Activated effector memory CD4-positive, alpha-beta T cell treated with Interleukin-2 at 50 U/mL for 16 hours (primary cell): ENCODE measurements around the gene TANGO2.

Source experiments
- DNase-seq: peaks from one replicate; pipeline ENCODE4 v3.0.0-alpha.2; 2020

TANGO2 gene

DNA sequence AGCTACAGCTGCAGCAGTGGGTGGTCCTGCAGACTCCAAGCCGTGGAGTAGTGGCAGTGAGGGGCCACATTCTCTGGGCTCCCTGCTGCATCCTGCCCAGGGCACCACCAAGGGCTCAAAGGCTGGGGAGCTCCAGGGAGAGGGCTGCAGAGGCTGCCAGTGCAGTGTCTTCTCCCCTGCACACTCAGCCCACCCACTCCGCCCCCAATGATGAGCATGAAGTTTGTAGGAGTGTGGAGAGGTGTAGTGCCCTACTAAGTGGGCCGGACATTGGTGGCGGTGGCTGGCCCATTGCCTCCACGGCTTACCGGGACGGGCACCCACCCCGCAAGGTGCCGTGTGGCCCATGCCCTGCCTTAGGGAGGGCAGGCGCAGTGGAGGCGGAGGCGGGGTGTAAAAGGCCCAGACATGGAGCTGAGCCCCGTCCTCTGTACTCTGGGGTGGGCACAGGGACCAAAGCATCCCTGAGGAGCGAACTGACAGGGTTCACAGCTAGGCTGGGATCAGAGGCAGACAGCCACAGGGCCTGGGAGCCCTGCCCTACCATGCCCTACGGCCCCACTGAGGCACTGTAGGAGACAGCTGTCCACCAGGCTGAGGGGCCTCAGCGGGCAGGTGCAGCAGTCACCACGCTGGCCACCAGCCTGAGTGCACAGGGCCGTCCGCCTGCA is 23.2 kb upstream of the TANGO2 start:
- DNase-seq = no peak

DNA sequence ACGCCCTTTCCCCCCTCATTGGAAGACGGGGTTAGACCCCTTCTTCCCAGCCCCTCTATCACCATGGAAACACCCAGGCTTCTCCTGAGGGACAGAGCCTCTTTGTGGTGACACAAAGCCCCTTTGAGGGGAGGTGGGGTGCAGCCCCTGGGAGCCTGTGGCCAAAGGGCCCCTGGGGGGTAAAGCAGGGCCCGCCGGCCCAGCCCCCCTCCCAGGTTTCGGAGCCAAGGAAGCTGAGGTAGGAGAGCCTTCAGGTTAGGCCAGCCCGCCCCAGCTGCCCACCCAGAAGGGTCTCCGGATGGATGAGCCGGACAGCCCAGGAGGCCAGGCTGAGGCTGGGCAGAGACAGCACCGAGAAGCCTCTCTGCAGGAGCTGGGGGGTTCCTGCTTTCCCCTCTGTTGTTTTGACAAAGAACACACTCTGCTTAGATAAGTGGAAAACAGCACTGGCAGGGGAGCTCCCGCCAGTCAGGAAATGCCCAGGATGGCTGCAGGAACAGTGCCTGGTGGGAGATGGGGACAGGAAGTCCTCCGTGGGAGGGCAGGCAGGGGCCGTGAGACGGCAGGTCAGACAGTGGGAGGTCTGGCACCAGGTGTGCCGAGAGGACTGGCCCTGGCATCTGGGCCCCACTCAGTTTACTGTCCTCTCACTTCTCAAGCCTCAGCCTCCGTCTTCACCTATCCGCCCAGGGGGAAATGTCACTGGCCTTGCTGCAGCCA is 22.5 kb upstream of the TANGO2 start:
- DNase-seq = no peak

DNA sequence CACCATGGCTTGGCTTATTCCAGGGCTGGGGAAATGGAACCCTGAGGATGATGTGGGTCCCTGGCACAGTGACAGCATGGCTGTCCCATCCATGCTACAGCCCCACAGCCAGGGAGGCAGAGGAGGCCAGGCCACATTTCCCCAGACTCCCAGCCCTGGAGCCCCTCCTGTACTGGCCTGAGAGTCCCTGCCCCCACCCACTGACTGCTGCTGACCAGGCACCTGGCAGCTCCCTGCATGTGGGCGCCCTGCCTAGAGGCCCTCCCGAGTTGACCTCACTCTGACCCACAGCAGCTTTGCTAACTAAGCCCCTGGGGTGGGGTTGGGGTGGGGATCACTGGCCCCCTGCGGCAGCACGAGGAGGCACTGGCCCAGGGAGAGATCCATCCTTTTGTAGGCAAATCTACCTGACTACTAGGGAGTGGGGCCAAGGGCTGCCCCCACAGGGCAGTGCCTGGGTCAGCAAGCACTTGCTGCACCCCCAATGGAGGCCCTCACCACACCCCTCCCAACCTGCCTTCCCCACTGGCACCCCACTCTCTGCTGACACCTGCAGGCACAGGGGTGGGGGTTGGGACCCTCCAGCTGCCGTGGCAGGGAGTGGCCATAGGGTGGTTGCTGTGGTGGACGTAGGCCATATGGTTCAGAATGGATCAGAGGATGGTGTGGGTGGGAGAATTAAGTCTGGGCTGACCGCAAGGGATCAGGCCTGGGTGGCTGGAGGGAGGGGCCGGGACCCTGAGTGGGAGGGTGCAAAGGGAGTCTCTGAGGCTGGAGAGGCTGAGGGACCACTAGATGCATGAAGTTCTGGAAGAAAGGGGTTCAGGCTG is 21.7 kb upstream of the TANGO2 start:
- DNase-seq = no peak

DNA sequence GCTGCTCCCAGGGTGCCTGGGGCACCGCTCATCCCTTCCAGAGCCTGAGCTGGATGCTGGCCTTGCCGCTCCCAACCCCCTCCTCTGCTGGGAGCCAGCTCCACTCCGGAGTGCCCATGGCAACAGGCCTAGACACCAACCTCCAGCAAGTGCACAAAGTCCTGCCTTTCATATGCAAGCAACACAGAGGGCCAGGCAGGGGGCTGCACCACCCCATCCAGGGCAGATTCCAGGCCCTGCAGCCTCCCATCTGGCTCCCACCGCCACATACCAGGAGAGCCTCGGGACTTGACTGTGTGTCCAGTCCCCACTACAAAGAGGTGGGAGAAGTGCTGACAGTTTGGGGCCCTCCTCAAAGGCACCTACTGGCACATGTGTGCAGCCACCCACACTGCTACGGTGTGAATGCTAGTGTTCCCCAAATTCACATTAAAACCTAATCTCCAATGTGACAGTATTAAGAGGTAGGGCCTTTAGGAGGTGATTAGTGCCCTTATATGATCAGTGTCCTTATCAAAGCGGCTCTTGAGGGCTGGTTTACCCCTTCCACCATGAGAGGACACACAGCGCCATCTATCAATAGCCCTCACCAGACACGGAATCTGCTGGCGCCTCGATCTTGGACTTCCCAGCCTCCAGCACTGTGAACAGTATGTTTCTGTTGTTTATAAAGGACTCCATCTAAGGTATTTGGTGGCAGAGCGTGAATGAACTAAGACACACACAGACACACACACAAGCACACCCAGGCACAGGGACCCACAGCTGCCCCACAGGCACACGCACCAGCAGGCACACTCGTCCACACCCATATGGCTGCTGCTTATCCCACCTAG is 20.4 kb upstream of the TANGO2 start:
- no peak for DNase-seq

DNA sequence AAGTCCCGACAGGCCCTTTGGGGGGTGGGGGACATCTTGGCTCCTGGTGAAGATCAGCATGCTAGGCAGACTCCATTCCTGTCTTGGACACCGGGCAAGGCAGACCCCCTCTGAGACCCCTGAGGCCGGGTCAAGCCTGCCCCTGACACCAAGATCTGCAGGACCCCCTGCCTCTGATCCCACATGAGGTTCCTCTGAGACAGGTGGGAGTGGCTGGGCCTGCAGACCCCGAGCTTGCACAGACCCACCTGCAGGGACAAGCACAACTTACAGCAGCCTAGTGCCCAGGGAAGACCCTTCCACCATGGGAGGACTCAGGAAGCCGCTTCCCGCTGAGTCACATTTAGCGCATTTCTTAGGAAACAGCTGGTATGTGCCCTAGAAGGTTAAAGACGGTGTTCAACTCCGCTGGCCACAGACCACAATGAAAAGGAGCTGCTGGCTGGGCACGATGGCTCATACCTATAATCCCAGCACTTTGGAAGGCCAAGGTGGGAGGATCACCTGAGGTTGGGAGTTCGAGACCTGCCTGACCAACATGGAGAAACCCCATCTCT is 19.8 kb upstream of the TANGO2 start:
- DNase-seq = no peak

DNA sequence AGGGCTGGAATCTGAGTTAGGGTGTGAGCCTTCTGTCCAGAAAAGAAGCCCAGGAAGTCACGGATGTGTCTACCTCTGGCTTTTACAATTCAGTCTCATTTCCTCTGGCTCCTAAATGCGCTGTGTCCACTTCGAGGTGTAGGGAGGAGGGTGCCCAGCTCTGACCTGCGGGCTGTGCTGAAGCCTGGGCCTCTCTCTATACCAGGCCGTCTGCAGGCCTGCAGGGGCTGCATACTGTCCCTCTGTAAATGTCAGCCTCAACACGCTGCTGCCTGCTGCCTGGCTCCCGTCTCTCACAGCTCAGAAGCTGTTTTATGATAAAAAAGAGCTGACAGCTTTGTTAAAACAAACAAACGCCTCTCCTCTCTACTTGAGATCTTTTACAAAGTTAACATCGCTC is 18.8 kb upstream of the TANGO2 start:
- no peak for DNase-seq

DNA sequence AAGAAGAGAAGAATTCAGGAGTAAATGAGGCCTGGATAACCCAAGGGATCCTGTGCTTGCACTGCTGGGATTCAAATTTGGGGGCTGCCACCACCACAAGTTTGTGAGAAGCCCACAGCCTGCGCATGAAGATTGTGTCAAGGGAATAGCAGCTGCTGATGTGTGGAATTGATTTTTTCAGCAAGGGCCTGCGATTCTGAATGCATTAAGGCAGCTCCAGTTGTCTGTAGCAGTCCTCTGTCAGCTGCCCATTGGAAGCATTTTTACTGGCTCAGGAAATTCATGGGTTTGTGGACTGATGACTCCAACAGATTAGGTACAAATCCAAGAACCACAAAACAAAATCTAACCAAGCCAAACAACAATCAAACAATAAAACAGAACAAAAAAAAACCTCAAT is 18.3 kb upstream of the TANGO2 start:
- no peak for DNase-seq

DNA sequence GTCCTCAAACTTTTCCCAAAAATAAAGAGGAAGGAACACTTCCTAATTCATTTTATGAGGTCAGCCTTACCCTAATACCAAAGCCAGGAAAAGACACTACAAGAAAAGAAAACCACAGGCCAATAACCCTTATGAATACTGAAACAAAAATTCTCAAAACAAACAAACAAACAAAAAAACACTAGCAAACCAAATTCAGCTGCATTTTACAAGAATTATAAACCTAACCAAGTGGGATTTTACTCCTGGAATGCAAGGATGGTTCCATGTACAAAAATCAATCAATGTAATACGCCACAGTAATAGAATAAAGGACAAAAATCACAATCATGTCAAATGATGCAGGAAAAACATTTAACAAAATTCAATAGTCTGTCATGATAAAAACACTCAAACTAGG is 17.6 kb upstream of the TANGO2 start:
- DNase-seq = no peak

DNA sequence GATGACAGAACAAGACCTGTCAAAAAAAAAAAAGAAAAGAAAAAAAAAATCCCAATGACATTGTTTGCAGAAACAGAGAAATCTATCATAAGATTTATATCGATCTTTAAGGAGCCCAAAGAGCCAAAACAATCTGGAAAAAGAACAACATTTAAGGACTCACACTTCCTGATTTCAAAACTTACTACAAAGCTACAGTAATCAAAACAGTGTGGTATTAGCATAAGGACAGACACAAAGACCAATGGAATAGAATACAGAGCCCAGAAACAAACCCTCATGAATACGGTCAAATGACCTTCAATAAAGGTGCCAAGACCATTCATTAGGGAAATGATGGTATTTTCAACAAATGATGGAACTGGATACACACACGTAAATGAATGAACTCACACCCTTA is 16.4 kb upstream of the TANGO2 start:
- DNase-seq = no peak

DNA sequence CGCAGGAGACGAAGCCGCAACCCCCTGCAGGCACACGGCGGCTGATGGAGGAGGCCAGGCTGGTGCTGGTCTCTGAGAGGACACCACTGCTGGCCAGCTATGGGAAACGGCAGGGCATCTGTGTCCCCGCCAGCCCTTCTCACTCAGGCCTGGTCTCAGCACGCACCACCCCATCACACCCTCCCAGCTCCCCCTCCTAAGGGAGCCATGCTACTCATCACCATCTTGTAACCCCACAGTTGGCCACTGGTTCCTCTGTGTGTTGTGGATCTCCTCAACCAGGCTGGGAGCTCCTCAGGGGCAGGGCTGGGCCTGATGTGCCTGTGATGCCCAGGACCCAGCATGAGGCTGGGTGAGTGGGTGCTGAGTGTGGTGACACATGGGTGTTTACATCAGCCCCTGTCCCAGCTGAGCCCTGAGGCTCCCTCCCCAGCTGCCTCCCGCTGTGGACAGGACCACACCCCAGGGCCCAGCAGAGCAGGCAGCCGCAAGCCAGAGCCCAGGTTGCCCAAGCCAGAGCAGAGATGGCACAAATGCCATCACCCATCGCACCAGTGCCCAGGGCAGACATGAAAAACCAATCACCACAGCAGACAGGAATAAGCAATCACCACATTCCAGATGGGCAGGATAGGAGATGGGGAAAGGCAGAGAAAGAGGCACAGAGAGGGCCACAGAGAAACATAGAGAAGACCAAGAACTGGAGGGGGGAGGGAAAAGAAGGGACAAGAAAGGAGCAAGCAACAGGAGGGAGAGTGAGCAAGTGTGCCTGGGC is 12.5 kb upstream of the TANGO2 start:
- DNase-seq = no peak

DNA sequence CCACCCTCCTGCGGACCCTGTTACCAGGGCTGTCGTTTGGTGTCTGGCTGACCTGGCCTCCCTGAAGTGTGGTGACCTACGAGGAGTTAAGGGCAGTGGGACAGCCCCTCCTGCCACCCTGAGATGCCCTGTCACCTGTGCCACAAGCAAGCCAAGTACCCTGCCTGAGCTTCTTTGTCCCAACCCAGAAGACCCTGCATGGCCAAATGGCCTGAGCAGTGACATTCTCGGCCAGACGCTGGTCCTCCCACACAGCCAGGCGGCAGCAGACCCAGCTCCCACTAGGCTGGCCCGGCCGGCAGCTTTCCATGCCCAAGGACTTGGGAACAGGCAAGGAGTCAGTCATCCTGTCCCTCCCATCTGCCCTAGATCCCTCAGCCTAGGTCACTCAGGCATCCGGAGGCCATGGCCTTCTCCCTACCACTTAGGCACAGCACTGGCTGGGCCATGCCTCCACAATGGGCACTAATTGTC is 11.9 kb upstream of the TANGO2 start:
- no peak for DNase-seq

DNA sequence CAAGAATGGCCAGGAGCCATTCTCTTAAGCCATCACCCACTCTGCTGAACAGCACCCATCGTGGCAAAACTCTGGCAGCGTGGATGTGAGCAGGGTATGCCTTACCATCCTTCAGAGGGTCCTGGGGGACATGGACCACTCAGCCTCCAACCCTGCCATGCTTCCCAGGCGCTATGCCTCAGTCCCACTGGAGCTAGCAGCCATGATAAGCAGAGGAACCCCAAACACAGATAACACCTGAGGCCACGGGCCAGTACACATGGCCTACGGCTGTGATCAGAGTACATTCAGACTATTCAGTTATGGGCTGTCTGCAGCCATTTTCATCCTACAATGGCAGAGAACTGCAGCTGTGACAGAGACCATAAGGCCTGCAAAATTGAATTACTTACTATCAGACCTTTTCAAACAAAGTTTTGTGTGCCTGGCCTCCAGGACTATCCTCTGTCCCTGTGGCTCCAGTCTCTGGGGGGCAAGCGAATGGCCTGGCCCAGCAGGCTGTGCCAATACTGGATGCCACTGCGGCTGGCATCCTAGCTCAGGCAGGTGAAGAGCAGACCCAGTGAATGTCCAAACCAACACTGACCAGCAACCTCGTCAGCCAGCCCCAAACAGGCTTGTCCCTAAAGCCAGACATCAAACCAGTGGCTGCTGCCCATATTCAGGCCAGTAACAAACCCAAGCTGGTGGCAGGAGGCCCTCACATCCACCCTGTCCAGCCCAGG is 11.2 kb upstream of the TANGO2 start:
- DNase-seq = no peak

DNA sequence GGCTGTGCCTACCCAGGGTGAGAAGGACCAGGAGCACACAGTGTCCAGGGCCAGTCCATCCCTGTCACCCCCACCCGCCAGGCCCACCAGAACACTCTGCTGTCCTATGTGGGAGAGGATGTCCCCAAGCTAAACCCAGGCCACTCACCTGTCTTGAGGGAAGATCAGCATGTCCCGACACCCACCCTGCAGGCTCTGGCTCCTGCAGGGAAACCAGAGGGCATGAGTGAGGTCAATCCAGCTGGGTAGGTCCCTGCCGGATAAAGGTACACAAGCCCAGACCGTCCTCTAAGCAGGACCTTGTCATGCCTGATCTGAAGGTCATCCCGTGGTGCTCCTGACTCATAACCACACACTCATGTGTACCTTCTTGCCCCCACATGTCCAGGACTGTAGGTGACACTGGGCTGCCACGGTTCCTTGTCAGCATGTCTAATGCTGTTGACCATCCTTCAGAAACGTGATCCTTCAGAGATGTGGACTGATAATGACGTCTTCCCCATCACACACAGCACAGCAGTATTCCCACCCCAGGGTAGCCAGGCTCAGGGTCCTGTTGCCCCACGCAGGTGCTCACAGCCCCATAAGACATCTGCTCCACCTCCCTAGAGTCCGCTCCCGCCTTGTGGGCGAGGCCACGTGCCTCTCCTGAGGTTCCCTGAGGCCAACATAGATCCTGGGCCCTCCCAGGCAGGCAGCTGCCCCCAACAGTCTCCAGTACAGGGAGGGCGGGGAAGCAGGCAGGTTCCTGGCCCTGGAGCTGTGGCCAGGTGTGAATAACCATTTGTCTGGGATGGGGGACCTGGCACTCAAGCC is 10.4 kb upstream of the TANGO2 start:
- DNase-seq = no peak

DNA sequence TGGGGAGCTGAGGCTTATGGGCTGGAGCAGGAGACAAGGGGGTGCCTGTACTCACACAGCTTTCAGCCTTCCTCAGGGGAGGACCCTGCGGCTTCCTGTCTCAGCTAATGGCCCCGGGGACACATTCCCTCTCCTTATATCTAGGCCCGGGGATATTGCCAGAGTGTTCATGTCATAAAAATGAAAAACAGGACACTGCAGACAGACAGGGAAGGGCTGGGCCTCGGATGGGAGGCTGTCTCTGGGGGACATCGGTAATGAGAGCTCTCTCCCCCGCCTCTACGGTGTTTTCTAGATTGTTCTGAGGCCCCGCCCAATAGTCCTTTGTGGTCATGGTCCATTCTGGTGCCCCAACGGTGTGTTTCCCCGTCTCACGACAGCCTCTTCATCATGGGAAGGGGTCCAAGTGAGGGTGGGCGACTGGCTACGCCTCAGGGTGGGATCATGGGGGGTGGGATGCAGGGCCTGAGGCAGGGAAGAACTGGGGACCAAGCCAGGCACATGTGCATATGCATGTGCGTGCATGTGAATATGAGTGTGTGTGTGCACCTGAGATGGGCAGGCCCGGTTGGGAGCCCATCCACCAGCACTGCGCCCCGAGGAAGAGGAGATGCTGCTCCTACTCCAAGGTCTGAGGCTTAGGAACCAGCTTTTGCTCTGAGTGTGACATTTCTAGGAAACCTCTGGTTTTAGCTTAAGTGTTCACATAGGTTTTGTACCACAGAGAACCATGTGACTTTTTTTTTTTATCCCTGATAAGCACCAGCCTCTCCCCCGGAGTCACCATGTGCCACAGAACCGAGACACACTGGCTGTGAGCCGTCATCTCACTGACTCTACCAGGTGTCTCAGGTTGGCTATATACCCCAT is 9.6 kb upstream of the TANGO2 start:
- no peak for DNase-seq

DNA sequence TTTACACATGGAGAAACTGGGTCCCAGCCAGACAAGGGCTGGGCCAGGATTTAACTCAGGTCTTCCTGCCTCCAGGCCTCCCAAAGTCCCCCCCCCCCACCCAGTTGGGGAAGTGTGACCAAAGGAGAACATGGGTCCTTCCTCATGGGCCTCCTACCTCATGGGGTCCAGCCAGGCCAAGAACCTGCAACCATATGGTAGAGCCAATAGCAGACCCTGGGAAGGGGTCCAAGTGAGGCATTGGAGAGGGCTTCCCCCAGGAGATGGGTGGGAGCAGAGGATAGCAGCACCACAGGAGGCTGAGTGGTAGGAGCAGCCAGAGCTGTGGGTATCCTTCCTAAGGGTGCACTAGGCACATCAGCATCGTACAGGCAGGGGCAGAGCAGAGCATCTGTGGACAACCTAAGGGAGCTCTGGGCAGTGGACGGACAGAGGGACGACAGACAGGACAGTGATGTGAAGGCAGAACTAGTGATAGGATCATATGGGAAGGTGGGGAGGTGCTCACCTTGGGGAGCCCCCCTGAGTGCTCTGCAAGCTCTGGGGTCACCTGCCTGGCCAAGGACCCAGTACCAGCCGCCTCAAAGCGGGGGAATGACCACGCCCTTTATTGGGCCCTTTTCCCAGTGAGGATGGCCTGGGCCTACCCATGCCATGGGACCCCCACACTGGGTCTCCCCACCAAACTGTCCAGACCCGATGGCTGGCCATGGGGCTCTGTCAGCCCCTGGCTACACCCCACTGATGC is 8.7 kb upstream of the TANGO2 start:
- DNase-seq = no peak

DNA sequence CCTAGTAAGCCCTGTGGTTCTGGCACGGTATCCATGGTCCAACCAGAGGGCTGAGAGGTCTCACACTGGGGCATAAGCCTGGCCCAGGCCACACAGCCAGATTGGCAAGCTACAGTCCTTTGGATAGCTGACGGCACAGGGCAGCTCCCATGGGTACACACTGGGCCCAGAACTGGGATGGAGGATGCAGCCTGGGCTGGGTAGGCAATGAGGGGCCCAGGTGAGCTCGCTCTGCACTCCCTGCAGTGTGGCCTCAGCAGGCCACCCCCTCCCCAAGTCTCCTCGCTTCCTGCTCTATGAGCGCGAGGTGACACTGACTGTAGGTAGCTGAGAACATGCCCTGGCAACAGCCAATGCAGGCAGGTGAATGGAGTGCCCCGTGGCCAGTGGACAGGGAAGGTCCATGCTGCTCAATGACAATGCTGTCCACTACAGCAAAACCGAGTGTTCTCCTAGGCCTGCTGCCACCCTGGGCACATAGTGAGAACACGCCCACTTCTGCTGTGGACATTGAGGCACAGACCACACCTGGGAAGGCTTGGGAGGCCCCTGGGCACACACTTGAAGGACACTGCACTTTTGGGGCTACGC is 8.1 kb upstream of the TANGO2 start:
- no peak for DNase-seq

DNA sequence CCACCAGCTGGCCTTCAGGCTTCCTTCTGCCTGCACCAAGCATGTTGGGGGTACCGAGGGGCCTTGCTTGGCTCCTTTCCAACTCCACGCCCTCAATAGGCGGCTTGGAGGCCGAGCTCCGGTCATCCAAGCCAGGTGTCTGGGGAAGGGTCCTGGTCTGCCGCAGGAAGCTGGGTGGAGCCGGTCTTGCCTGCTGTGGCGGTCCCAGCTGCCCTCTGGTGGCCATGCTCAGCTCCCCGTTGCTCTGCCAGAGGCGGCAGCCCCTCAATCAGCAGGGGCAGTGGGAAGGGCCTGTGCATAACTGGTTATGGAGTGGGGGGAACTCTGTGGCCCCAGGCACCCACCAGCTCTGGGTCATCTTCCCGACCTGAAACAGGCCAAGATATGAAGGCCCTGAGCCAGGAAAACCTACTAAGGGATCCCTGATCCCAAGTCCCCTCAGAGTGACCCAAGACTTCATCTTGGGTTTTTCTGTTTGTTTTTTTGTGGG is 7.5 kb upstream of the TANGO2 start:
- no peak for DNase-seq
